Pancreas (tissue), 10 donors: ENCODE results near the gene ORM1. TPM values are rescaled to one million over a fixed set of nuclear protein-coding genes. Genes with fewer than 3 reads are reported as not detected.
"Not testable (repeated sequence)": the region's sequence is repeated elsewhere in the genome, so short reads cannot be mapped to it uniquely, and the experiment has no call there.

Source experiments
- ATAC-seq, 4 donors: fragments of 200-7000 bp; cut with Tn5 transposase; one replicate each; pipeline versions ENCODE4 v1.8.0 to v1.9.1; 2020; ENCODE audit warnings: mild to moderate bottlenecking in 4 of 4, moderate library complexity in 4 of 4
- DNase-seq, 6 donors: peaks; one replicate each; pipeline ENCODE4 v3.0.0-alpha.2; 2020
- FAIRE-seq: peaks from 2 replicates; lab custom pipeline; 2012; peaks lifted over from hg19 to GRCh38; lab: Jason Lieb, UNC
- H3K27ac ChIP-seq, 4 donors: fragments of 200-600 bp; sonication (generic); 1 replicate in 3 of 4; 2 replicates in 1 of 4; pipeline versions ENCODE4 v1.5.0 to v1.8.0; 2020
- H3K27me3 ChIP-seq, 4 donors: fragments of 200-600 bp; one replicate each; pipeline ENCODE4 v1.8.0; 2021
- H3K36me3 ChIP-seq, 3 donors: fragments of 200-600 bp; sonication (generic) in 1 of 3; one replicate each; pipeline versions ENCODE4 v1.5.0 to v1.8.0; 2020 to 2021
- H3K4me1 ChIP-seq, 3 donors: fragments of 200-600 bp; one replicate each; pipeline ENCODE4 v1.8.0; 2021
- H3K4me3 ChIP-seq, 4 donors: fragments of 200-600 bp; sonication (generic) in 2 of 4; one replicate each; pipeline versions ENCODE4 v1.5.0 to v1.8.0; 2020 to 2021
- H3K9me3 ChIP-seq, 4 donors: fragments of 200-600 bp; one replicate each; pipeline ENCODE4 v1.8.0; 2021
- WGBS, 2 donors: extraction: QIAGEN DNeasy Blood & Tissue Kit; methylation state at CpG; one replicate each; pipeline ENCODE4 v1.1.7; 2013; 5-methylcytosine and 5-hydroxymethylcytosine counted together
- intact Hi-C, 3 donors: fragments of 100-400 bp; cut with DNase I; formaldehyde crosslinking; loops; one replicate each; pipeline versions ENCODE4 v1.11.1 to v1.14.2; 2022
- polyA plus RNA-seq, 2 donors: library from polyadenylated mRNA; stranded (reverse); fragments of 200-250 nt; gene quantifications; one replicate each; pipeline ENCODE4 v1.2.3, GENCODE V29; 2013
- total RNA-seq, 6 donors: library from RNA; stranded (reverse); fragmentation: NEBNext Ultra II Directional in 4 of 6; extraction: Animal tissue kit (Norgen Biotek cat#: 25700) in 4 of 6; gene quantifications; one replicate each; pipeline versions ENCODE4 v1.2.1 to v1.2.4, GENCODE V29; 2021 to 2023
- TF ChIP-seq, protein P1 (sequence below), 4 donors: fragments of 200-600 bp; sonication (generic) in 3 of 4; IDR thresholded peaks; one replicate each; pipeline versions ENCODE4 v1.5.0 to v1.8.0; 2021; ENCODE audit warnings: antibody characterized with exemption in 4 of 4
- donor health status: healthy with polysubstance abuse.
- donor health status: DM: no; HTN: no; CAD: no; lungs with moderate emphysema.
- donor health status: DM: no; HTN: no; CAD: no.
- donor health status: control.
- donor health status: control.
- donor health status: Bipolar disorder and iron deficiency.
- donor health status: DM: yes; HTN: yes; CAD: no.
- donor health status: DM: no; HTN: no; CAD: no.
- donor health status: DM: no; HTN: no; CAD: no.
- donor health status: DM: yes; HTN: yes; CAD: no.

ORM1 gene
- total and polyA plus RNA-seq, 8 donors = 0.38 to 10.2 (median 0.92) TPM; not detected in 3

DNA sequence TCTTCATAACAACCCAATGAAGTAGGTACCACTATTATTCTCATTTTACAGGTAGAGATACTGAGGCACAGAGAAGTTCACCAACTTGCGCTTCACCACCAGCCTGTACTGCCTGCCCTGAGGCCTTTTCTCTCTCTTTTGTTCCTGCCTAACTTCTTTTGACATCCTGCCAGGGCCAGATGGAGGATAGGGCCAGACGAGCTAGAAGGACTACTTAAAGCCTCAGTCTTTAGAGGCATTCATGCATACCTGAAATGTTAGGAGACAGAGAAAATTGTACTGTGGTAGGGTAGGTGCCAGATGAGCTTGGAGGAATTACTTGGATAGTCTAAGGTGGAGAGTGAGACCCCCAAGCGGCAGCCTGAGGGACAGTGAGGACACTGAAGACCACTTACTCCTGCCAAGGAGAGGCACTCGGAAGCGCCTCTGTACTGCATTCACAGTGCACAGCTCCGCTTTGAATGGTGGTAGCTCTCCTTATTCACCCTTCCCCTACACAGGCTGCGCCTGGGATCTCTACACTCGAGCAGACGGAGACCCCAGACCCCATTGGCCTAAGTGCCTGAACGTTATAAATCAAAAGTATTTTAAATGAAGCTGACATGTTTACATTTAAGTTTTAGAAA is 6.2 kb upstream of the ORM1 start:
- H3K9me3 ChIP-seq = no peaks in the 10 kb centered on the region
- H3K36me3 ChIP-seq = no peaks in the 10 kb centered on the region
- peaks cover 0 to 9% (median 0%) of the 10 kb centered on the region in 3 donors for H3K4me1 ChIP-seq
- no peak for FAIRE-seq
- TF ChIP-seq, protein P1, sequence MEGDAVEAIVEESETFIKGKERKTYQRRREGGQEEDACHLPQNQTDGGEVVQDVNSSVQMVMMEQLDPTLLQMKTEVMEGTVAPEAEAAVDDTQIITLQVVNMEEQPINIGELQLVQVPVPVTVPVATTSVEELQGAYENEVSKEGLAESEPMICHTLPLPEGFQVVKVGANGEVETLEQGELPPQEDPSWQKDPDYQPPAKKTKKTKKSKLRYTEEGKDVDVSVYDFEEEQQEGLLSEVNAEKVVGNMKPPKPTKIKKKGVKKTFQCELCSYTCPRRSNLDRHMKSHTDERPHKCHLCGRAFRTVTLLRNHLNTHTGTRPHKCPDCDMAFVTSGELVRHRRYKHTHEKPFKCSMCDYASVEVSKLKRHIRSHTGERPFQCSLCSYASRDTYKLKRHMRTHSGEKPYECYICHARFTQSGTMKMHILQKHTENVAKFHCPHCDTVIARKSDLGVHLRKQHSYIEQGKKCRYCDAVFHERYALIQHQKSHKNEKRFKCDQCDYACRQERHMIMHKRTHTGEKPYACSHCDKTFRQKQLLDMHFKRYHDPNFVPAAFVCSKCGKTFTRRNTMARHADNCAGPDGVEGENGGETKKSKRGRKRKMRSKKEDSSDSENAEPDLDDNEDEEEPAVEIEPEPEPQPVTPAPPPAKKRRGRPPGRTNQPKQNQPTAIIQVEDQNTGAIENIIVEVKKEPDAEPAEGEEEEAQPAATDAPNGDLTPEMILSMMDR (IDR thresholded peaks at IDR 0.05) = no peak
- no peak for ATAC-seq
- WGBS, 2 donors = 67 to 76% methylated on average over 10 of the region's 10 CpGs
- intact Hi-C loops = no loop called here
- peak in 2 of 6 donors; percentile 10 to 25 for DNase-seq
- no peak overlapping the region for H3K27ac ChIP-seq
- H3K4me3 ChIP-seq = no peak overlapping the region
- no peaks in the 10 kb centered on the region for H3K27me3 ChIP-seq

DNA sequence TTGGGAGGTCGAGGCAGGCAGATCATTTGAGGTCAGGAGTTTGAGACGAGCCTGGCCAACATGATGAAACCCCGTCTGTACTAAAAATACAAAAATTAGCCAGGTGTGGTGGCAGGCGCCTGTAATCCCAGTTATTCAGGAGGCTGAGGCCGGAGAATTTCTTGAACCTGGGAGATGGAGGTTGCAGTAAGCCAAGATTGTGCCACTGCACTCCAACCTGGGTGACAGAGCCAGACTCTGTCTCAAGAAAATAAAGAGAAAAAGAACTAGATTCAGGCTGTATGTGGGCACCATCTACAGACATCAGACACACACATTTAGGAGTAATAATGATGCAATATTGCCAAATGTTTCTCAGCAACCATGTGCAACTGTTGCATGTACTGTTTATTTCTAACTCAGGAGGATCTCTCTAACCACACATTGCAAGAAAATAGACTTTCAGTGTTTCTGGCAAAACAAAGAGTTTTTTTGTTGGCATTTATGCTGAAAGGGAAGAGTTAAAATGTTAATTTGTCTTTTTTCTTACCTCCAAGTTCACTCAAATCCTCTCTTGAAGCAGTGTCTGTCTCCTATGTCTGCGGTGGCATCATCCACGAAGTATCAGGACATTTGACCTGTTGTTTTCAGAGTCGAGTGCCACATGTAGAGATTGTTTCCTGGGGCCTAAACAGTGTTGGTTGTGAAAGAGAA is 5.1 kb upstream of the ORM1 start:
- FAIRE-seq (no peak), DNase-seq (peak in 1 of 6 donors; percentile 13), ATAC-seq (no peak)
- Histone ChIP-seq H3K27me3 (no peaks in the 10 kb centered on the region), H3K27ac (no peak overlapping the region), H3K4me3 (no peak overlapping the region), H3K9me3 (no peaks in the 10 kb centered on the region), H3K4me1 (peaks cover 0 to 9% (median 0%) of the 10 kb centered on the region in 3 donors), H3K36me3 (no peaks in the 10 kb centered on the region)
- TF ChIP-seq, protein P1 (IDR thresholded peaks at IDR 0.05) = no peak
- 76 to 84% methylated on average over 8 of the region's 8 CpGs for whole genome bisulfite sequencing, 2 donors
- intact Hi-C loops = no loop called here

DNA sequence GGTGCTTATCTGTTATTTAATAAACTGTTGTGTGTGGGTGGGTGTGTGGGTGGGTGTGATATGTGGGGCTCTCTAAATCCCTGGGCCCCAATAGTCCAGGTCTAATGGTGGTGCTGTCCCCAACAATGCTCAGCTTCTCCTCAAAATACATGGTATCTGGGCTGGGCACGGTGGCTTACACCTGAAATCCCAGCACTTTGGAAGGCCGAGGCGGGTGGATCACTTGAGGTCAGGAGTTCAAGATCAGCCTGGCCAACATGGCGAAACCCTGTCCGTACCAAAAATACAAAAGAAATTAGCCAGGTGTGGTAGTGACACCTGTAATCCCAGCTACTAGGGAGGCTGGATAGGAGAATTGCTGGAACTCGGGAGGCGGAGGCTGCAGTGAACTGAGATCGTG is 4.5 kb upstream of the ORM1 start:
- Histone ChIP-seq H3K4me3 (no peak overlapping the region), H3K27me3 (no peaks in the 10 kb centered on the region), H3K27ac (no peak overlapping the region), H3K36me3 (no peaks in the 10 kb centered on the region), H3K4me1 (peaks cover 0 to 9% (median 0%) of the 10 kb centered on the region in 3 donors), H3K9me3 (no peaks in the 10 kb centered on the region)
- FAIRE-seq (no peak), ATAC-seq (no peak), DNase-seq (peak in 2 of 6 donors; percentile 5 to 7)
- TF ChIP-seq, protein P1 (IDR thresholded peaks at IDR 0.05) = no peak
- intact Hi-C loops = no loop called here
- WGBS, 2 donors = 78 to 79% methylated on average over 8 of the region's 8 CpGs

DNA sequence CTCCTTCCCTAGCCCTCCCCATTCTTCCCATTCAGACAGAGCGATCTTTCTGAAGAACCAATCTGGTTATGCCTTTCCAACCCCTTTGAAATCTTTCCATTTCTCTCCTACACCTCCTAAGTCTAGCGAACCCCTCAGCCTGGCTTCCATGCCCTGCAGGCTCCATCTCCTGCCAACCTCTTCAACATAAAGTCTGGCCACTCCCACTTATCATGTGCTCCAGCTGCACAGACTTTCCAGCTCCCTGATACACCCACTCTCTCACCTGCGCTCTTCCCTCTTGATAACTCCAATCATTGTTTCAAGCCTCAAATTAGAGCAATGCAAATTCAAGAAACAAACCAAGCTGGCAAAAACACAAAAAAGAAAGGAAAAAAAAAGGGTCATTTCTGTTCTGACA is 3.8 kb upstream of the ORM1 start:
- peaks cover 0 to 9% (median 0%) of the 10 kb centered on the region in 3 donors for H3K4me1 ChIP-seq
- intact Hi-C loops = no loop called here
- H3K4me3 ChIP-seq = no peak overlapping the region
- H3K27me3 ChIP-seq = no peaks in the 10 kb centered on the region
- H3K36me3 ChIP-seq = no peaks in the 10 kb centered on the region
- no peak overlapping the region for H3K27ac ChIP-seq
- no peak for ATAC-seq
- DNase-seq = peak in 3 of 6 donors; percentile 2 to 9 (median 8)
- FAIRE-seq = no peak
- no peaks in the 10 kb centered on the region for H3K9me3 ChIP-seq
- TF ChIP-seq, protein P1 (IDR thresholded peaks at IDR 0.05) = no peak
- WGBS, 2 donors = 72 to 79% methylated on average over 3 of the region's 3 CpGs

DNA sequence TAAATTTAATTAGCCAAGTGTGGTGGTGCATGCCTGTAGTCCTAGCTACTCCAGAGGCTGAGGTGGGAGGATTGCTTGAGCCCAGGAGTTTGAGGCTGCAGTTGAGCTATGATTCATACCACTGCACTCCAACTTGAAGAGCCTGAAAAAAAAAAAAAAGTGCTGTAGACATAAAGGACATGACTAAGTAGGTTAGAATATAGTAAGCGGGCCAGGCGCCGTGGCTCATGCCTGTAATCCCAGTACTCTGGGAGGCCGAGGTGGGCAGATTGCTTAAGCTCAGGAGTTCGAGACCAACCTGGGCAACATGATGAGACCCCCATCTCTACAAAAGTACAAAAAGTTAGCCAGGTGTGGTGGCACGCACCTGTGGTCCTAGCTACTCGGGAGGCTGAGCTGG is 2.2 kb upstream of the ORM1 start:
- ATAC-seq, H3K27me3 ChIP-seq, FAIRE-seq, H3K4me1 ChIP-seq, intact Hi-C loops, H3K9me3 ChIP-seq, H3K27ac ChIP-seq, H3K4me3 ChIP-seq, H3K36me3 ChIP-seq: not testable (repeated sequence)
- DNase-seq = peak in 2 of 6 donors; percentile 1 to 34
- 89 to 90% methylated on average over 7 of the region's 7 CpGs for WGBS, 2 donors
